Head of caudate nucleus (tissue), 42 donors: ENCODE measurements around the gene ARF5.
"Not testable (repeated sequence)": the region's sequence is repeated elsewhere in the genome, so short reads cannot be mapped to it uniquely, and the experiment has no call there.

Experiments
- DNase-seq, 42 donors: peaks; one replicate each; pipeline versions ENCODE4 v3.0.0 to v3.0.0-alpha.2; 2020 to 2021; ENCODE audit warnings: mixed read lengths in 7 of 42
- intact Hi-C: fragments of 100-400 bp; cut with DNase I; formaldehyde crosslinking; loops from one replicate; pipeline ENCODE4 v1.15.0; 2022

The ARF5 gene

GRCh38 chr7:127588019-127588696, at the start of gene ARF5:
ARF5 (plus strand) TSS chr7:127588411; CDS start chr7:127588499, 88 bp downstream.
- intact Hi-C loops: loop anchor here (5.0 kb wide), 1 partner anchor 196 kb away; the partner anchor contains the start of gene ZNF800
- DNase-seq: peak; percentile 69 to 96 (median 91)

- intact Hi-C loops: no loop called here
- no peak for DNase-seq
These were observed 49.1 kb upstream of the ARF5 start for GRCh38 chr7:127539116-127539515.

GRCh38 chr7:127540461-127540860, 47.8 kb upstream of the ARF5 start:
- DNase-seq, intact Hi-C loops: not testable (repeated sequence)

- intact Hi-C loops: no loop called here
- DNase-seq: no peak
These were observed 46.7 kb upstream of the ARF5 start for GRCh38 chr7:127541548-127541947.

GRCh38 chr7:127546313-127546712, 41.9 kb upstream of the ARF5 start:
- intact Hi-C loops: no loop called here
- DNase-seq: no peak

GRCh38 chr7:127550247-127550646, 38.0 kb upstream of the ARF5 start:
- DNase-seq: no peak
- intact Hi-C loops: no loop called here

GRCh38 chr7:127551941-127552340, 36.3 kb upstream of the ARF5 start:
- no peak for DNase-seq
- intact Hi-C loops: no loop called here

GRCh38 chr7:127556404-127556803, 31.8 kb upstream of the ARF5 start:
- no peak for DNase-seq
- intact Hi-C loops: no loop called here

- no peak for DNase-seq
- intact Hi-C loops: no loop called here
These were observed 30.4 kb upstream of the ARF5 start for GRCh38 chr7:127557803-127558202.

- DNase-seq: no peak
- intact Hi-C loops: no loop called here
These were observed 22.0 kb upstream of the ARF5 start for GRCh38 chr7:127566242-127566641.

- intact Hi-C loops, DNase-seq: not testable (repeated sequence)
These were observed 20.2 kb upstream of the ARF5 start for GRCh38 chr7:127568034-127568433.

- intact Hi-C loops: no loop called here
- no peak for DNase-seq
These were observed 16.3 kb upstream of the ARF5 start for GRCh38 chr7:127571741-127572505.

GRCh38 chr7:127578036-127578684, 10.1 kb upstream of the ARF5 start:
- intact Hi-C loops: no loop called here

GRCh38 chr7:127578711-127579275, 9.4 kb upstream of the ARF5 start:
- DNase-seq: no peak
- intact Hi-C loops: no loop called here

More at GRCh38 chr7:127578036-127578684, 10.1 kb upstream of the ARF5 start:
- DNase-seq: no peak

- intact Hi-C loops: loop anchor here (5.0 kb wide), 1 partner anchor 72 kb away; the partner anchor contains the start of gene SND1
- no peak for DNase-seq
These were observed 7.6 kb upstream of the ARF5 start for GRCh38 chr7:127580612-127581011.

GRCh38 chr7:127581716-127582115, 6.5 kb upstream of the ARF5 start:
- no peak for DNase-seq
- intact Hi-C loops: loop anchor here (5.0 kb wide), 1 partner anchor 71 kb away; the partner anchor contains the start of gene SND1

- intact Hi-C loops: loop anchor here (5.0 kb wide), 1 partner anchor 70 kb away; the partner anchor contains the start of gene SND1
- peak in 31 of 42 donors; percentile 19 to 69 (median 45) for DNase-seq
These were observed 5.8 kb upstream of the ARF5 start for GRCh38 chr7:127582361-127582760.

GRCh38 chr7:127584648-127585043, 3.6 kb upstream of the ARF5 start:
- intact Hi-C loops: loop anchor here (5.0 kb wide), 2 partner anchors 68 to 192 kb away; partner anchors contain the start of genes SND1 and ZNF800
- DNase-seq: no peak
